ENCODE data around the gene PTPRO. TPM values are rescaled to one million over a fixed set of nuclear protein-coding genes. Genes with fewer than 3 reads are reported as not detected.

Gene PTPRO
- total RNA-seq, 1 experiment from 2014 or later: 0.52 TPM

DNA sequence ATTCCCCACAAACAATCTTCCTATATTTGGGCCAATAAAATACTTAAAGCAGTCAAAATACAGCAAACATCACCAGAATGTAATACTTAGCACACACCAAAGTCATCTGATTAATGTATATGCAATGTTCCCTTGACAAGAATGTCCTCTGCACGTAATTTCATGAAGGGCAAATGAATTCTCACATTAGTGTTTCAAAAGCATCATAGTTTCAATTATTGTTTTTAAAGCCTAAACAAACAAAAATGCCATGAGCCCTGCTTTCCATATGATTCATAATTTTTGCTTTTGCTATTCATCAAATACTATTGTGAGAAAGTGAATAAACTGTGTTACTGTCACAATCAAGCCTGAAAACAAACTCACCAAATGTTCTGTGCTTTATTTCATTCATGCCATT lies 310.9 kb downstream of the PTPRO start:
- Mint-ChIP-seq H3K27me3 (ENCODE audit: low read depth) (no peaks in the 10 kb centered on the region), H3K4me1 (peaks cover 17% of the 10 kb centered on the region in 2 experiments)

More for the DNA sequence above, 310.9 kb downstream of the PTPRO start:
- H3K36me3 Mint-ChIP-seq (ENCODE audit: insufficient read depth in 1 of 3, low read depth in 3 of 3): no peaks in the 10 kb centered on the region
- Histone ChIP-seq H2AFZ (ENCODE audit: low read length) (no peak overlapping the region), H3K27ac (ENCODE audit: insufficient read length, low read depth, low read length) (no peak overlapping the region), H2BK5ac (ENCODE audit: insufficient read length, low read length) (no peak overlapping the region), H3K23me2 (ENCODE audit: insufficient read length, low read depth, low read length, poor library complexity, severe bottlenecking) (no peaks in the 10 kb centered on the region), H3K56ac (ENCODE audit: insufficient read length, low read depth, low read length) (no peak overlapping the region), H3T11ph (ENCODE audit: low read length) (no peak overlapping the region), H3K14ac (ENCODE audit: insufficient read depth, low read length) (no peak overlapping the region), H3K23ac (ENCODE audit: insufficient read length, low read depth, low read length) (no peak overlapping the region), H4K5ac (ENCODE audit: insufficient read length, low read depth, low read length) (no peak overlapping the region), H4K91ac (ENCODE audit: insufficient read length, low read depth, low read length) (no peak overlapping the region), H3K18ac (ENCODE audit: insufficient read length, low read depth, low read length) (no peak overlapping the region), H3K4me1 (ENCODE audit: insufficient read depth, low read length) (peaks cover 2% of the 10 kb centered on the region; the same call in 1 of the 2 replicates), H2BK120ac (ENCODE audit: low read depth, low read length, poor library complexity, severe bottlenecking) (no peak overlapping the region), H3K4ac (ENCODE audit: low read depth, low read length) (no peak overlapping the region), H3K79me1 (ENCODE audit: insufficient read depth, low read depth, low read length, poor library complexity, severe bottlenecking) (no peaks in the 10 kb centered on the region), H2BK20ac (ENCODE audit: low read depth, low read length, poor library complexity, severe bottlenecking) (no peak overlapping the region), H3K27me3 (ENCODE audit: insufficient read depth, low read length) (no peaks in the 10 kb centered on the region), H2AK5ac (ENCODE audit: insufficient read length, low read length) (no peak overlapping the region), H4K8ac (replicated peaks; ENCODE audit: insufficient read length, low read depth, low read length) (no peak overlapping the region), H3K9ac (ENCODE audit: extremely low read depth, insufficient read length, low read length) (no peak overlapping the region), H2BK12ac (ENCODE audit: insufficient read length, low read depth, low read length) (no peak overlapping the region), H3K9me3 (ENCODE audit: control insufficient read depth, low read depth, low read length) (no peaks in the 10 kb centered on the region), H2BK15ac (ENCODE audit: low read depth, low read length) (no peak overlapping the region), H3K79me2 (ENCODE audit: insufficient read depth, low read length) (no peaks in the 10 kb centered on the region), H4K20me1 (ENCODE audit: control insufficient read depth, insufficient read depth, insufficient read length) (no peaks in the 10 kb centered on the region), H3K4me2 (ENCODE audit: insufficient read depth, insufficient read length, low read length) (no peak overlapping the region)
- DNase-seq: no peak
- H3K4me3 Mint-ChIP-seq: no peak overlapping the region
- no peak overlapping the region for H3K27ac Mint-ChIP-seq
- H3K9me3 Mint-ChIP-seq: no peaks in the 10 kb centered on the region
- WGBS (ENCODE audit: extremely low coverage, insufficient read length, low lambda C conversion rate): no CpG with 5 or more reads among the region's 1 CpG
- TF ChIP-seq, protein P1, sequence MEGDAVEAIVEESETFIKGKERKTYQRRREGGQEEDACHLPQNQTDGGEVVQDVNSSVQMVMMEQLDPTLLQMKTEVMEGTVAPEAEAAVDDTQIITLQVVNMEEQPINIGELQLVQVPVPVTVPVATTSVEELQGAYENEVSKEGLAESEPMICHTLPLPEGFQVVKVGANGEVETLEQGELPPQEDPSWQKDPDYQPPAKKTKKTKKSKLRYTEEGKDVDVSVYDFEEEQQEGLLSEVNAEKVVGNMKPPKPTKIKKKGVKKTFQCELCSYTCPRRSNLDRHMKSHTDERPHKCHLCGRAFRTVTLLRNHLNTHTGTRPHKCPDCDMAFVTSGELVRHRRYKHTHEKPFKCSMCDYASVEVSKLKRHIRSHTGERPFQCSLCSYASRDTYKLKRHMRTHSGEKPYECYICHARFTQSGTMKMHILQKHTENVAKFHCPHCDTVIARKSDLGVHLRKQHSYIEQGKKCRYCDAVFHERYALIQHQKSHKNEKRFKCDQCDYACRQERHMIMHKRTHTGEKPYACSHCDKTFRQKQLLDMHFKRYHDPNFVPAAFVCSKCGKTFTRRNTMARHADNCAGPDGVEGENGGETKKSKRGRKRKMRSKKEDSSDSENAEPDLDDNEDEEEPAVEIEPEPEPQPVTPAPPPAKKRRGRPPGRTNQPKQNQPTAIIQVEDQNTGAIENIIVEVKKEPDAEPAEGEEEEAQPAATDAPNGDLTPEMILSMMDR (conservative IDR thresholded peaks at IDR 0.05): no peak

Measured in H9 (cell line).